ENCODE results near the gene HSD3B7.
A peak's percentile ranks its signal among the peaks of the same experiment; 100 is the strongest.

Gene HSD3B7

GRCh38 chr16:30950516-30951065 is 34.4 kb upstream of the HSD3B7 start:
- H3K4me3 ChIP-seq (replicated peaks; ENCODE audit: low read depth, low read length): peak overlapping the region; percentile 61
- DNase-seq (ENCODE audit: extremely low read depth, low read depth): no peak
- TF ChIP-seq, protein P1, sequence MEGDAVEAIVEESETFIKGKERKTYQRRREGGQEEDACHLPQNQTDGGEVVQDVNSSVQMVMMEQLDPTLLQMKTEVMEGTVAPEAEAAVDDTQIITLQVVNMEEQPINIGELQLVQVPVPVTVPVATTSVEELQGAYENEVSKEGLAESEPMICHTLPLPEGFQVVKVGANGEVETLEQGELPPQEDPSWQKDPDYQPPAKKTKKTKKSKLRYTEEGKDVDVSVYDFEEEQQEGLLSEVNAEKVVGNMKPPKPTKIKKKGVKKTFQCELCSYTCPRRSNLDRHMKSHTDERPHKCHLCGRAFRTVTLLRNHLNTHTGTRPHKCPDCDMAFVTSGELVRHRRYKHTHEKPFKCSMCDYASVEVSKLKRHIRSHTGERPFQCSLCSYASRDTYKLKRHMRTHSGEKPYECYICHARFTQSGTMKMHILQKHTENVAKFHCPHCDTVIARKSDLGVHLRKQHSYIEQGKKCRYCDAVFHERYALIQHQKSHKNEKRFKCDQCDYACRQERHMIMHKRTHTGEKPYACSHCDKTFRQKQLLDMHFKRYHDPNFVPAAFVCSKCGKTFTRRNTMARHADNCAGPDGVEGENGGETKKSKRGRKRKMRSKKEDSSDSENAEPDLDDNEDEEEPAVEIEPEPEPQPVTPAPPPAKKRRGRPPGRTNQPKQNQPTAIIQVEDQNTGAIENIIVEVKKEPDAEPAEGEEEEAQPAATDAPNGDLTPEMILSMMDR (IDR thresholded peaks at IDR 0.05; ENCODE audit: low read depth, low read length, missing control alignments): no peak

- DNase-seq (ENCODE audit: extremely low read depth, low read depth): no peak
- no peak overlapping the region for H3K4me3 ChIP-seq (replicated peaks; ENCODE audit: low read depth, low read length)
- TF ChIP-seq, protein P1 (IDR thresholded peaks at IDR 0.05; ENCODE audit: low read depth, low read length, missing control alignments): no peak
These were observed 33.8 kb upstream of the HSD3B7 start for GRCh38 chr16:30951193-30951592.

GRCh38 chr16:30951750-30952149 is 33.3 kb upstream of the HSD3B7 start:
- DNase-seq (ENCODE audit: extremely low read depth, low read depth): no peak

DNA sequence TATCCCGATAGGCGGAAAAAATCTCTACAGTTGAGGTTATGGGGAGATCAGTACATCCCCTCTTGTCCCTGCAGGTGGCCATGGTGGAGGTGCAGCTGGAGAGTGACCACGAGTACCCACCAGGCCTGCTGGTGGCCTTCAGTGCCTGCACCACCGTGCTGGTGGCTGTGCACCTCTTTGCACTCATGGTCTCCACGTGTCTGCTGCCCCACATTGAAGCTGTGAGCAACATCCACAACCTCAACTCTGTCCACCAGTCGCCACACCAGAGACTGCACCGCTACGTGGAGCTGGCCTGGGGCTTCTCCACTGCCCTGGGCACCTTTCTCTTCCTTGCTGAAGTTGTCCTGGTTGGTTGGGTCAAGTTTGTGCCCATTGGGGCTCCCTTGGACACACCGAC is 31.9 kb upstream of the HSD3B7 start:
- no peak overlapping the region for H3K4me3 ChIP-seq (replicated peaks; ENCODE audit: low read depth, low read length)
- TF ChIP-seq, protein P1 (IDR thresholded peaks at IDR 0.05; ENCODE audit: low read depth, low read length, missing control alignments): no peak
- no peak for DNase-seq (ENCODE audit: extremely low read depth, low read depth)

More at GRCh38 chr16:30951750-30952149, 33.3 kb upstream of the HSD3B7 start:
- no peak overlapping the region for H3K4me3 ChIP-seq (replicated peaks; ENCODE audit: low read depth, low read length)
- TF ChIP-seq, protein P1 (IDR thresholded peaks at IDR 0.05; ENCODE audit: low read depth, low read length, missing control alignments): no peak

GRCh38 chr16:30953511-30954124 is 31.4 kb upstream of the HSD3B7 start:
- TF ChIP-seq, protein P1 (IDR thresholded peaks at IDR 0.05; ENCODE audit: low read depth, low read length, missing control alignments): peak; percentile 88
- no peak overlapping the region for H3K4me3 ChIP-seq (replicated peaks; ENCODE audit: low read depth, low read length)
- DNase-seq (ENCODE audit: extremely low read depth, low read depth): peak; percentile 45

DNA sequence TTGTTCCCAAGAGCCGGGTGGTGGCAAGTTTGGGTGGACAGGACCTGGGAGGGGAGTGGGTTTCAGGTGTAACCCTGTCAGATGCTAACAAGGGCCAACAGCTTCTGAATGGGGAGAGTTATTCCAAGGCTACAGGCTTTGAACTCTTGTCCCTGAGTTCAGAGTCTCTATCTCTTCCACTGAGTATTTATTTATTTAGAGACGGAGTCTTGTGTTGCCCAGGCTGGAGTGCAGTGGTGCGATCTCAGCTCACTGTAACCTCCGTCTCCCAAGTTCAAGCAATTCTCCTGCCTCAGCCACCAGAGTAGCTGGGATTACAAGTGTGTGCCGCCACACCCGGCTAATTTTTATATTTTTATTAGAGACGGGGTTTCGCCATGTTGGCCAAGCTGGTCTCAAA is 30.0 kb upstream of the HSD3B7 start:
- DNase-seq (ENCODE audit: extremely low read depth, low read depth): no peak
- no peak overlapping the region for H3K4me3 ChIP-seq (replicated peaks; ENCODE audit: low read depth, low read length)
- TF ChIP-seq, protein P1 (IDR thresholded peaks at IDR 0.05; ENCODE audit: low read depth, low read length, missing control alignments): no peak

All from HFF-Myc (cell line).